Amygdala (tissue), 56 donors: ENCODE measurements around the gene NAP1L4.
"Not testable (repeated sequence)": the region's sequence is repeated elsewhere in the genome, so short reads cannot be mapped to it uniquely, and the experiment has no call there.

Experiments used
- DNase-seq, 56 donors: peaks; one replicate each; lab custom pipeline; 2025; lab: John Stamatoyannopoulos, UW

The NAP1L4 gene

DNA sequence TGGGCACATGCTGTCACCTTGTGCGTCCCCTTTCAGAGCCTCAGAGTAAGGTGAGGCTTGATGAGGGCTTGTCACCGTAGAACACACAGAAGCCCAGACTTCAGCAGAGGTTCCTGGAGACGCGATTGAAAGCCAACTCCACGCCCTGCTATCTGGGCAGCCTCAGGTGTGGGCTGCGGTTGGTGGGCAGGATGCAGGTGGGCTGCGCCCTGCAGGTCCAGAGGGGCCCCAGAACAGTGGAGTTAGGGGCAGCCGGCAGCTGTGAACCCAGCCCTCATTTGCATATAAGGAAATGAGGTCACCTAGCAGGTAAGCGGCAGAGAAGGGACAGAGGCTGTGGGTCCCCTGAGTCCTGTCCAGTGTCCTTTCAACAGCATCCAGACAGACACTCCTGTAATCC, 78.4 kb downstream of the NAP1L4 start:
- DNase-seq = no peak

DNA sequence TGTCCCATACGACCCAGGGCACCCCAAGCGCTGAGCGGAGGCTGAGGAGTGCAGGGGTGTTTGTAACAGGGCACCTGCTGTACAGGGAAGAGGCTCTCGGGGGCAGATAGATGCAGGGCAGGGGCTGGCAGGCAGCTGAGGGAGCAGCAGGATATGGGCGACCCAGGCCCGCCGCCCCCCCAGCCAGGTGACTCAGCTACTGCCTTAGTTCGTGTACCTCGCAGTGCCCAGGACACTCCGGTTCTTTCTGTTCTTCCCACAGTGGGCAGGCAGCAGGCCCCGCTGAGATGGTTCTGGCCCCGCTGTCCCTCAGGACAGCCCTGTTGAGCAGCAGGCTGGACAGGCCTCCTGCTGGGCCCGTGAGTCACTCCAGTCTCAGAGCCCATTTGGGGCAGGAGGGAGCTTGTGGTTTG, 79.1 kb downstream of the NAP1L4 start:
- no peak for DNase-seq

DNA sequence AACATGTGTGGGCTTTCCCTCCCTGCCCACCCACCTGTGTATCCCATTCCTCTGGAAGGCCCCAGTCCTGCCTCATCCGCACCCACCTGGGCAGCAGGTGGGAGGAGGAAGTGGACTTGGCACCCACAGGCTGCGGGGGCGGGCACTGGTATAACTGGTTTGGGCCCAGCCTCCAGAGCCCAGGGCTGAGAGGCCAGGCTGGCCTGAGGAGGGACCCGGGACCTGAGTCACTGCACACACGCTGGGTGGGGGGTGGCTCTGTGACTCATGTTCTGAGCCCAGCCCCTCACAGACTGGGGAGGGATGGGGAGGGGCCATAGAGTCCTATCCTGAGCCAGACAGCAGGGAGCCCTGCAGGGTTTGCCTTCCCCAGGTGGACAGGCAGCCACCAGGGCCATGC, 79.6 kb downstream of the NAP1L4 start:
- no peak for DNase-seq

DNA sequence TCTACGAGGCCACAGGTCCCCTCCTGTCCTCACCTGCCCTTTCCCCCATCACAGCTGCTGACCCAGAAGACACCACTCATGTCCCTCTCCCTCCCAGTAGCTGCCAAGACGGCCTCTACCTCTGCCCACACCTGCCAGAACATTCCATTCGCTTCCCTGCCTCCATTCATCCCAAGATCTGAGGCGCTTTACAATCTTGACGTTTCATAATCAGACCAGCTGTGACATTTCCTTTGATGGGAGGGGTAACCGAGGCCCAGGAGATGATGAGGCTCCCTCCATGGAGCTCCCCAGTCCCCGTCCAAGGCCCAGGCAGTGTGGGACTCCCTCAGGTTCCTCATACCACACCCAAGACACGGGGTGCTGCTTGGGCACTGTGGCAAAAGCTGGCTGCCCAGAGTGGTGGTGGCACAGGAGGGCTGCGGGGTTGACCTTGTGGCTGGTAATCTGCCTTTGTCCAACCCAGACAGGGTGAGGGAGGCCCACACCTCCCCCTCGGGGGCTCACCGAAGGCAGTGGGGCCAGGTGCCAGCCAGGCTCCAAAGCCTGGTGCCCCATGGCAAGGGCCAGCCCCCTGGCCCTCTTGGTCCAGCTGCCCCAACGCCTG, 80.2 kb downstream of the NAP1L4 start:
- DNase-seq = no peak

DNA sequence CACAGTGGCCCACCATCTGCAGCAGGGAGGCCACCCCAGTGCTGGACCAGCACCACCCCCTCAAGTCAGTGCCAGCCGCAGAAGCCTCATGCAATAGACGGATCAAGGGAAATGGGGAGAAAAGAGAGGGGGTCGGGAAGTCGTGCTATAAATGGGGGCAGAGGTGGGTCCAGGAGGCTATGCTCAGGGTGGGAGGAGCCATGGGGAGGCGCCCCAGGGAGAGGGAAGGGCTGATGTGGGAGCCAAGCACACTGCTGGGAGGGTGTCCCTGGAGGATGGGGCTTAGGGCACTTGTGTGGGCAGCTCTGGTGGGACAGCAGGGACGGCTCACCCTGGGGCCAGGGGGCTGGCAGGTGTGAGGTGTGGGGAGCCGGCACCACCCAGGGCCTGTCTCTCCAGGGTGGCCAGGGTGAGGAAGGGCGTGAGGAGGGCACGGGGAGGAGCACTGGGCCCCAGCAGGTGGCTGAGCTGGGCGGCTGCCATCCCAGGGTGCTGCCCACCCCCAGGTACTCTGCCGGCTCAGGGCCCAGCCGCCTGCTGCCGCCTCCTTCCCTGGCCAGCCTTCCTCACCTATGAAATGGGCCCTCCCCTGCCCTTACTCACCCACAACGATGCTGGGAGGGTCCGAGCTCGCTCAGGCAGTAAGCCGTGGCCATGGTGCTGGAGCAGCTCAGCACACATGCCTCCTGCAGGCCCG, 80.9 kb downstream of the NAP1L4 start:
- DNase-seq = no peak

DNA sequence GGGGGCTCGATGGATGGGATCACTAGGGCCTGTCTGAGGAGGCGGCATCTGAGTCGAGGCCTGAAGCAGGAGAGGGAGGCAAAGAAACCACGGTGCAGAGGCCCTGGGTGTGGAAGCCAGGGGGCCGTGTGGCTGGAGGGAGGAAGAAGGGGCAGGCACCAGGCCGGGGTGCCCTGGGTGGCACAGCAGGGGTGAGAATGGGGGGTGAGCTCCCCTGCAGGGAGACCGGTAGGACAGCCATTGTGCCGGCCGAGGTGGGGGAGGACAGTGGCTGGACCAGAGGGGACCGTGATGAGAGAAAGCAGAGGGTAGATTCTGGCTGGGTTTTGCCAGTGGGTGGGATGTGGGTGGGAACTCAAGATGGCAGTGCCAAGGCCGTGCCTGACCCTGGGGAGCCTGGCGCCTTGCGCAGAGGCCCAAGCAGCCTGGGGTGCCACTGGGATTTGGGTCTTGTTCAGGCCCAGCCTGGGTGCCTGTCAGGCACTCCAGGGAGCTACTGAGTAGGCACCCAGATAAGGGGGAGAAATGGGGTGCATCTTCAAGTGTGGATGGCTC, 81.7 kb downstream of the NAP1L4 start:
- DNase-seq = no peak

DNA sequence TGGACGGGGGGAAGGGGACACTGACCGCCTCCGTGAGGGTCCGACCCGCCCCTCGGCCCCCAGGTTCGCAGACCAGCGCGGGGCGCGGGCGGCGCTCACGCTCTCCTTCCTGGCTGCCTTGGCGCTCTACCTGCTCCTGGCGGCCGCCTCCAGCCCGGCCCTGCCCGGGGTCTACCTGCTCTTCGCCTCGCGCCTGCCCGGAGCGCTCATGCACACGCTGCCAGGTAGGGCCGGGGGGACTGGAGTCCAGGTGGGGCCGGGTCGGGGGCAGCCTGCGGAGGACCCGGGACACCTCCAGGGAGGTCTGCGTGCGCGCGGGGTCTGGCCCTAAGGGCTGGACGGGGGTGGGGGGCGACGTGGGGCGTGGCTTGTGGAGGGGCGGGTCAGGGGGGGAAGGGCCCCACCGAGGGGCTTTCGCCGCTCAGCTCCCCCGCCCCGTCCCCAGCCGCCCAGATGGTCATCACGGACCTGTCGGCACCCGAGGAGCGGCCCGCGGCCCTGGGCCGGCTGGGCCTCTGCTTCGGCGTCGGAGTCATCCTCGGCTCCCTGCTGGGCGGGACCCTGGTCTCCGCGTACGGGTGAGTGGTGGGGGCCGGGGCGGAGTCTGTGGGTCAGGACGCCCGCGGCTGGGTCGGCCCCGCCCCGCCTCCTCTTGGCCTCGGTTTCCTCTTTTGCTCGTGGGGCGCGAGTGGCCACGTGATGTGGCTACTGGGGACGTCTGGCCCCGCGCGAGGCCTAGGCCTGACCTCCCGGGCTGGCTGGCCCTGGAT, 82.8 kb downstream of the NAP1L4 start:
- no peak for DNase-seq

DNA sequence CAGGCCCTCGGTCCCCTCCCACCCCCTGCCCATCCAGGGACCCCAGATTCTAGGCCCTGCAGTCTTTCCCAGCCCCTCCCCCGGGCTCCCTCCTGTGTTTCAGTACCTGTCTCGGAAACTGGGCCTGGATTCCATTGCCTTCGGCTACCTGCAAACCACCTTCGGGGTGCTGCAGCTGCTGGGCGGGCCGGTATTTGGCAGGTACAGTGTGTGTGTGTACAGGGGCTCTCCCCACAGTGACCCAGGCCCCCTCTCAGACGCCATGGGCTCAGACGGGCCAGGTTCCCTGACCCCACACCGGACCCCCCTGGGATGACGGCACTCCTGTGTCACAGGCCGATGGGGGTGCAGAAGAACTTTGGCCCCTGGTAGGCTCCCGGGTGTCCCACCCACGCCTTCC, 84.0 kb downstream of the NAP1L4 start:
- no peak for DNase-seq

DNA sequence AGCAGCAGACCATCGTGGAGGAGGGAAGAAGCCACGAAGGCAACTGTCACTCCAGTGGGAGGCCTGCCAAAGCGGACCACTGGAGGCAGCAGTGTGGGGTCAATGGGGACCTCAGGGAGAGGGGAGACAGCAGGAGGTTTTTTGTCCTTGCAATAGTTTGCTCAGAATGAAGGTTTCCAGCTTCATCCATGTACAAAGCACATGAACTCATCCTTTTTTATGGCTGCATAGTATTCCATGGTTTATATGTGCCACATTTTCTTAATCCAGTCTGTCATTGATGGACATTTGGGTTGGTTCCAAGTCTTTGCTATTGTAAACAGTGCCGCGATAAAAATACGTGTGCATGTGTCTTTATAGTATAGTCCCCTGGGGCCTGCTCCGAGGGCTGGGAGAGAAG, 86.8 kb downstream of the NAP1L4 start:
- not testable (repeated sequence) for DNase-seq

DNA sequence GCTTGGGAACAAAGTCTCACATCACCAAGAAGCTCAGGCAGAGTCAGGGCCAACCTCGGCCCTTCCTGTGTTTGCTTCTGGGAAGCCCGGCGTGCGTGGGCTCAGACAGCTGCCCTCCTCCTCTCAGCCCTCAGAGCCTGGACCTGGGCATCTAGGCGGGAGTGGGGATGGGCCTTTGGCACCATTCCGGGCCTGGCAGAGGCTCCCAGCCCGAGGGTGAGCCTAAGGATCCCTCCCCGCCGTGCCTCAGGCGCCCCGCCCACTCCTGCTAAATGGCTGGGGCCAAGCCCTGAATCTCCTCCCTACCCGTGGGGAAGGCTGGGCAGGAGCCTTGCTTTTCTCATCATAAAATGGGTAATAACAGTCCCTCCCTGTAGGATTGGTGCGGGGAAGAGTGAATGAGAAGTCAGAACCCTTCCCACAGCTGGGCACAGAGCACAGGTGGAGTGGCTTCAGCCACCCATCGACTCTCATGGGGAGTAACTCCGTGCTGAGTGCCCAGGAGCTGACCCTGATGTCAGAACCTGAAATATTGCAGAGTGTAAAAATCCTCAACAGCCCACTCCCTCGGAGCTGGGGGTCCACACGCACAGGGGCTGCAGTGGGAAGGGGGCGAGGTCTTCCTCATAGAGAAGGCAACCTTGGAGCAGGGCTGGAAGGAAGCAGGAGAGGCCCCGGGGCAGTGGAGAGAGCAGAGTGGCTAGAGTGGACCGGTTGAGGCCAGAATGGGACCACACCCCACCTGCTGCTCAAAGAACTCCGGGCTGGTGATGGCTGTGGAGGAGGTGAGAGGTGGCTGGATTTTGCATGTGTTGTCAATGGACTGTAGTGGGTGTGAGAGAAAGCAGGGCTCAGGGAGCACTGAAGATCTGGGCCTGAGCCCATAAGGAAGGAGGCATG, 87.7 kb downstream of the NAP1L4 start:
- no peak for DNase-seq

DNA sequence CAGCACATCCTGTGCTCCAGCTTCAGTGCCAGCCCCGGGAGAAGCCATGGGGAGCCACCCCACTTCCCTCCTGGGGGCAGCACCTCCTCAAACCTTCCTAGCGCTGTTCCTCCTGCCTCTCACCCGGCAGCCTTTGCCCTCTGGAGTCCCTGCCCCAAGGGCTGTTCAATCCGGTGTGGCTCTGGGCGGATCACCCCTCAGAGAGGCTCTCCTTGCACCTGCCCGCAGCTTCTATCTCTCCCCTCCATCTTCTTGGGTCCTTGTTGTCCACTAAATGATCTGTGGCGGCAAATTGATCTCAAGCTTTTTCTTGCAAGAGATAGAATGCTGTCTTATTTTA, 88.5 kb downstream of the NAP1L4 start:
- DNase-seq = no peak

DNA sequence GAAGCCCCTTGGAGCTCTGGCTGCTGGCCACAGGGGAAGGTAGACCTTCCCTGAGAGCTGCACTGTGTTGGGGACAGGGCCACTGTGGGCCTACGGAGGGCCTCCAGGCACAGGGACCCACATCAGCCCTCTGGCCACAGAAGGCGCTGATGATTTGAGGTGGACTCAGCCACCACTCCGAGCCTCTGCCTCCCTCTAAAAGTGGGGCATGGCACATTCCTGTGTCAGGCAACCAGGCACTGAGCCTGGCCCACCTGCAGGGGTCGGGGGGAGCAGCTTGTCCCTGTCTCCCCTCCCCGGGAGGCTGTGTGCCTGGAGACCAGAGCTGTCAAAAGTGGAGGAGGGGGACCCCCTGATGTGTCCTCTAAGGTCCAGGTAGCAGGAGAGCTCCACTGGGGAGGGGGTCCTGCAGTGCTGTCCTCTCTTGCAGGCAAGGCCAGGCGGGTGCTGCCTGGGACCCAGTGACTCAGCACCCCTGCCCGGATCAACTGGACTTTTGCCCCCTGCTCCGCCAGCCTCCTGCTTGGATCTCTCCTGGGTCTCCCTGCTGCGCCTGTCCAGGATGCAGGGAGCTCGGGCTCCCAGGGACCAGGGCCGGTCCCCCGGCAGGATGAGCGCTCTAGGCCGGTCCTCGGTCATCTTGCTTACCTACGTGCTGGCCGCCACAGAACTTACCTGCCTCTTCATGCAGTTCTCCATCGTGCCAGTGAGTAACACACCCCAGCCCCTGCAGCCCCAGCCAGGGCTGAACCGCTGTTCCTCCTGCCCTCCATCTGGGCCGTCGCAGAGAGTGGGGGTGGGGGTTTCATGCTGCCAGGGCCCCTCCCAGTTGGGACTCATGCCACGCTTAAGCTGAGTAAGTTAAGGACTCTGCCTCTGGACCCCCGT, 89.1 kb downstream of the NAP1L4 start:
- no peak for DNase-seq

DNA sequence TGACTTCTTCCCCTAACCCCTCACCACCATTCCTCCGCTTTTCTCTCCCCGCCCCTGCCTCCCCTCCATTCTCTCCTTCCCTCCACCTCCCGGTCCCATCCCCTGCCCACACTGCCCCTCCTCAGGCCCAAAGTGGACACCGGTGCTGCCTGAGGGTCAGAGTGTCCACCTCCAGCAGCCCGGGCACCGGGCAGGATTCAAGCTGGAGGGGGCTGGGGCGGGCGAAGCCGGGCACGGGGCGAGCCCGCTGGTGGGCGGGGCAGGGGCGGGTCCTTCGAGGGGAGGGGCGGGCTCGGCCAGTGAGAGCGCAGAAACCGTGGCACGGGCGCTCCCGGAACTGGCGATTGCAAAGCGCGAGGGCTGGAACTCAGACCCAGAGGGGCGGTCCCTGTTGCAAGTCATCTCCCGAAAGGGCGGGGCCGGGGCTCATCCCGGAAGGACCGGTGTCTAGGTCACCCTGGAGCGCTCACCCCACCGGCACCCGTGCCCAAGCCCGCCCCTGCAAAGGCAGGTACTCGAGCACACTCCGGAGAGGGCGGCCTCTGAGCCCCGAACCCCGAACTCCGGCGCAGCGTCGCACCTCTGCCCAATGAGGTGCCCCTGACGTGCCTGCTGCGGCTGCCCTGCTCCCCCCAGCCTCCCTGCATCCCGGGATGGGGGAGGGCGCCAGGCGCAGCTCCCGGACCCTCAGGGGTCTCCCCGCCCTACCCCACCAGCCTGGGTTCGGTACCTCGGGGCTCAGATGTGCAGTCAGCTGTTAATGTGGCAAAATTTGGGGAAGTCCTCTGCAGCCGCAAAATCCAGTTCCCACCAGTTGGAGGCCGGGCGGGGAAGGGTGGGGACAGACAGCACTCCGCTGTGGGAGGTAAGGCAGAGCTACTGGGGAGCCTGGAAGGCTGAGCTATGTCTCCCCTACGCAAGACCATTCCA, 90.0 kb downstream of the NAP1L4 start:
- DNase-seq = peak in 48 of 56 donors; percentile 13 to 89 (median 56)

DNA sequence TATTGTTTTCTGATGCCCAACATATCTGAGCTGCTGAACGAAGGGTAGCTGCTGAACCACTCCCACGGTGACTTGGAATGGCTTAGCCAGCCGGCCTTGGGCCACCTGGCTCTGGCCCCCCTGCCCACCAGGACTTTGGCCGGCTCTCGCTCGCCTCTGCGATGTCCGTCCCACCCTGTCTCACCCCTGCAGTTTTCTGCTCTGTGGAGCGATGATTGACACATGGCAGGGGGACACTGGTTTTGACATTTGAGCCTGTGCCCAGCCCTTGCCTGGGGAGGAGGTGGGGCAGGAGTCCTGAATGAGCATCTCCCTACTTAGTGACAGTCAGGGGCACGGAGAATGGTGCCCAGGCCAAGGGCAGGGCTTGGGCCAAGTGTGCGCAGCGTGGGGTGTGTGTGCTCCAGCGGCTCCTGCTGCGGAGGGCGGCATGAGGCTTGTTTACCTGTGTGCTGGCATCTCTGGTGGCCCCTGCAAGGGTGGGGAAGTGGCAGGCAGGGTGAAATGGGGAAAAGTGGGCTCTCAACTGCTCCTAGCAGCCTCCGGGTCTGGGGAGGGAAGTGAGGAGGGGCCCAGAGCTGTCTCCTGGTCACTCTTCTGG, 90.8 kb downstream of the NAP1L4 start:
- DNase-seq = no peak

DNA sequence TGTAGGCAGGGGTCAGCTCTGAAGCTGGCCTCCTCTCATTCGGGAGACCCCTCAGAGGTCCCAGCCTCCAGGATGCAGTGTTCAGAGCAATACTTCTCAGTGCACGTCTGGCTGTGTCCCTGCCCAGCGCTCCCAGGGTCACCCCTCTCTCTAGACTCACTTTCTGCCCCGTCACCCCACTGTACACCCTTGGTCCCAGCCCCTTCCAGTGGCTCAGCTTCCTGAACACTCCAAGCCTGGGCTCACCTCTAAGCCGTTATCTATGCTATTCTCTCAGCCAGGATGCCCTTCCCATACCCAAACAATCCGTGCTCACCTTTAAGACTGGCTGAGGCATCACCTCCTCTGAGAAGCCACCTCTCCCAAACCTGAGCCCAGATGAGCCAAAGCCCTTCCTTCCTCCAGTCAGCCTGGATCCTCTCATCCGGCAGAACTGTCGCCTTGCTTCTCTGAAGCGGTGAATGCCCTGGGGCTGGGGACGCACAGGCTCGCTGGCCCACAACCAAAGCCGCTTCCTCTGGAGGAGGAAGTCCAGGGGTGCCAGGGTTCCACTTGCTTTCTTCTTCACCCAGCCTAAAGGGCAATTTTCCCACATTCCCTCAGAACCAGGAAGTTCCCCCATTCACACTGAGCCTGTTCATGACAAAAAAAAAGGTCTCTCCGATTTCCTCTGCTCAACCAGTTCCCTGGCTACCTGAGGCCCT, 92.9 kb downstream of the NAP1L4 start:
- DNase-seq = peak in 2 of 56 donors; percentile 14 to 31

DNA sequence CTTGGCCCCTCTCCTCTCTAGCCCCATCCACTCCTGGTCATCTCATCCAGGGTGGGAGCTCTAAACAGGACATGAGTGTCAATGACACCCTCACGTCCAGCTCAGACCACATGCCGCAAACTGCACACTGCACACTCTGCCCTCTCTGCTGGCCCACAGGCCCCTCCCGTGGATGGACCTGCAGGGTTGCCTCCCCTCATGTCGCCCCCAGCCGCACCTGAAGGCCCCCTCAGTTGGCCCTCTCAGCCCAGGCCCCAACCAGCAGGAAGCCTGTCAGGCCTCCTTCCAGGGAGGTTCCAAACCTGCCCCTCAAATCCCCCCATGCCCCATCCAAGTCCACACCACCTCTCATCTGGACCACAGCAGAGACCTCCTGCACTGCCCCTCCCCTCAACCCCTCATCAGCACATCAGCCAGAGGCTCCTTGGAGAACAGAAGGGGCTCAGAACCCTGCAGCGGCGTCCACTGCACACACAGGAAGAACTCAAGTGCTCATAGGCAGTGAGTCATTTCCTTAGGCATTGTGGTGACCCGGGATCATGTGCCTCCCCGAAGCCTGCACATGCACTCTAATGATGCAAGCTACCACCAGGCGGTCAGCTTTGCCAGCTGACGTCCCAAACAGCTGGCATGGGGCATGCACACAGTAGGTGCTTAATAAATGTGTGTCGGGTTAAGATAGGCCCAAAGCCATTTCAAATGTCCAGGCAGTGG, 93.6 kb downstream of the NAP1L4 start:
- DNase-seq = peak in 2 of 56 donors; percentile 6 to 13

DNA sequence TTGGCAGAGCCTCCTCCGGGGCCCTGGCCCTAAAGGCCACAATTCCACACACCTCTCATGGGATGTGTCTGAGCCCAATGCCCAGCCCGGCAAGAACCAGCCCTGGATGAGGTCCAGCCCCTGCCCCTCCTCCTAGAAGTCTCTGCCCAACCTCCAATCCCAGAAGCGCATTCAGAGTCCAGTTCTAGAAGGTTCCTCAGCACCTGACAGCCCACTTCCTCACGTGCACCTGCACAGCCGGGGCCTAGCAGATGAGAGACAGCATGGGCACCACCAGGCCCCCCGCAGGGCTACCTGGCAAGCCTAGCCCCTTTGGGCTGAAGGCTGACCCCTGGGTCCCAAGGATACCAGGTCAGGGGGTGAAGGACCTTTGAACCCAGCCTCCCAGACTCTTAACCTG, 95.1 kb downstream of the NAP1L4 start:
- no peak for DNase-seq
